Type B pancreatic cell (in vitro differentiated cells): ENCODE results near the gene NCBP3. TPM values are rescaled to one million over a fixed set of nuclear protein-coding genes. Genes with fewer than 3 reads are reported as not detected.

Source experiments
- DNase-seq: peaks from one replicate; pipeline ENCODE4 v3.0.0; 2021; ENCODE audit warnings: mixed read lengths; ENCODE audit not compliant: unreplicated experiment; ENCODE audit errors: extremely low spot score
- H3K27ac Mint-ChIP-seq: 2 replicates; pipeline ENCODE4 v1.8.0; 2021; ENCODE audit warnings: mild to moderate bottlenecking, mixed read lengths
- H3K27me3 Mint-ChIP-seq: 2 replicates; pipeline ENCODE4 v1.8.0; 2021; ENCODE audit warnings: mixed read lengths
- H3K36me3 Mint-ChIP-seq: 2 replicates; pipeline ENCODE4 v1.8.0; 2021; ENCODE audit warnings: mixed read lengths
- H3K4me1 Mint-ChIP-seq: one replicate; pipeline ENCODE4 v1.8.0; 2021; ENCODE audit warnings: mixed read lengths; ENCODE audit not compliant: unreplicated experiment
- H3K4me3 Mint-ChIP-seq: 2 replicates; pipeline ENCODE4 v1.8.0; 2021; ENCODE audit warnings: mild to moderate bottlenecking, mixed read lengths
- H3K9me3 Mint-ChIP-seq: 2 replicates; pipeline ENCODE4 v1.8.0; 2021; ENCODE audit warnings: mixed read lengths
- CTCF ChIP-seq: fragments of 200-600 bp; sonication (generic); conservative IDR thresholded peaks from 2 replicates; pipeline ENCODE4 v1.5.0; 2021; ENCODE audit warnings: antibody characterized with exemption, mild to moderate bottlenecking
- total RNA-seq: library from RNA; stranded (reverse); gene quantifications from 2 replicates; pipeline ENCODE4 v1.2.1, GENCODE V29; 2021; ENCODE audit warnings: low replicate concordance

The NCBP3 gene
- total RNA-seq, 1 donor from 2014 or later, result 58.2 TPM

DNA sequence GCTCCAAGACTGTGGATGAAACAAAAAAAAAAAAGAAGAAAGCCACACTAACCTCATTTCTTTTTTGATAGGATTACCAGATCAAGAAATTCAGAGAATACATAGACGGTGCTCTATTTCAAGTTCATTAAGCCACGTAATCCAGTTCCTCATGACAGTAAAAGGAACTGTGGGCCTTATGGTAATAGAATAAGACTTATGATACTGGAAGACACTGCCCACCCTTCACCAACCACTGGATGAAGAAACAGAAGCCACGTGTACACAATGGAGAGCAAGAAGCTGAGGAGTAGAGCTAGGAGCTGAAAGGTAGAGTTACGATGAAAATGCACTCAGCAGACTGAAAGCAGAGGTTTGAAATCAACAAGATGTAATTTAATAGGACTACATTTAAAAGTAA is 11.2 kb downstream of the NCBP3 start:
- no peak for DNase-seq
- peaks cover 20% of the 10 kb centered on the region for H3K36me3 Mint-ChIP-seq
- H3K27me3 Mint-ChIP-seq, result no peaks in the 10 kb centered on the region
- peaks cover 11% of the 10 kb centered on the region for H3K4me1 Mint-ChIP-seq
- no peak for TF ChIP-seq CTCF
- no peaks in the 10 kb centered on the region for H3K9me3 Mint-ChIP-seq
- H3K27ac Mint-ChIP-seq, result no peak overlapping the region
- no peak overlapping the region for H3K4me3 Mint-ChIP-seq

- Mint-ChIP-seq H3K36me3 (peaks cover 27% of the 10 kb centered on the region), H3K4me3 (no peak overlapping the region), H3K4me1 (no peaks in the 10 kb centered on the region), H3K27me3 (no peaks in the 10 kb centered on the region), H3K9me3 (no peaks in the 10 kb centered on the region), H3K27ac (no peak overlapping the region)
- no peak for DNase-seq
- TF ChIP-seq CTCF, result no peak
Observed at GRCh38 chr17:3828852-3829232, 17.2 kb downstream of the NCBP3 start.

DNA sequence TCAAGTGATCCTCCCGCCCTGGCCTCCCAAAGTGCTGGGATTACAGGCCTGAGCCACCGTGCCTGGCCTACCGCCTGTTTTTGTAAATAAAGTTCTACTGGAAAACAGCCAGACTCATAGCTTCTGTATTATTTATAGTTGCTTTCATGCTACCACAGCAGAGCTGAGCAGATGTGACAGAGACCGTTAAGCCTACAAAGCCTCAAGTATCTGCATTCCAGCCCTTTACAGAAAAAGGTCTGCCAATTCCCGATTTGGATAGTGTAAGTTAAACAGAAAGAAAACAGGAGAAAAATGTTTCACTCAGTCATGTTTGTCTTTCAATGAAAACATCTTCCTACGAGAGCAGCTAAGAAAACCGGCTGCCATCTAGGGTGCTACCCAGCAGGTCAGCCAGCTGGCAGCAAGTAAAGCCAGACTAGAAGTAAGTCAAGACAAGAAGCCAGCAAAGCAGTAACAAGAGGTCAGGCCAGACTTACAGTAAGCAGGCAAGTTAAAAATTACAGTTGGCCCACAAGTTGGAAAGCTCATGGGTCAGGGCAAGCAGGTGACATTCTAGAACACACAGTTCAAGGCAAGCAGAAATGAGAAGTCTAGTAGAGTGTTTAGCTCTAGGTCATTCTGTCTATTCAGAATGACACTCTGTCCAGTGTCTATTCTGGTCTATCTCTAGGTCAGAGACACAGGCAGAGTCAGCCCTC is 17.7 kb downstream of the NCBP3 start:
- no peak overlapping the region for H3K27ac Mint-ChIP-seq
- H3K27me3 Mint-ChIP-seq, result no peaks in the 10 kb centered on the region
- no peak overlapping the region for H3K4me3 Mint-ChIP-seq
- H3K36me3 Mint-ChIP-seq, result peaks cover 22% of the 10 kb centered on the region
- DNase-seq, result no peak
- no peaks in the 10 kb centered on the region for H3K4me1 Mint-ChIP-seq
- TF ChIP-seq CTCF, result no peak
- no peaks in the 10 kb centered on the region for H3K9me3 Mint-ChIP-seq

GRCh38 chr17:3827124-3827773 is 18.8 kb downstream of the NCBP3 start:
- peaks cover 21% of the 10 kb centered on the region for H3K36me3 Mint-ChIP-seq

DNA sequence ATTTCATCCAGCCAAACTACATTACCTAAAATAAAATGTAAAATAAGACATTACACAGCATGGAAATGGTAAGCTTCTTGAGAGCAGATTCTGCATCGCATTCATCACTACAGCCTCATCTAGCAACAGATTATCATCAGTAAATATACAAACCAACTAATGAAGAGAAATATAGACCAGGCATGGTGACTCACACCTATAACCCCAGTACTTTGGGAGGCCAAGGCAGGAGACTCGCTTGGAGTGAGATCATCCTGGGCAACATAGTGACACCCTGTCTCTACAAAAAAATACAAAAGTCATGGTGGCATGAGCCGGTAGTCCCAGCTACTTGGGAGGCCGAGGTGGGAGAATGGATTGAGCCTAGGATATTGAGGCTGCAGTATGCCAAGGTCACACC is 19.9 kb downstream of the NCBP3 start:
- no peak for TF ChIP-seq CTCF
- no peaks in the 10 kb centered on the region for H3K27me3 Mint-ChIP-seq
- H3K36me3 Mint-ChIP-seq, result peaks cover 27% of the 10 kb centered on the region
- no peak overlapping the region for H3K27ac Mint-ChIP-seq
- H3K4me1 Mint-ChIP-seq, result no peaks in the 10 kb centered on the region
- no peak overlapping the region for H3K4me3 Mint-ChIP-seq
- no peaks in the 10 kb centered on the region for H3K9me3 Mint-ChIP-seq
- no peak for DNase-seq

More at GRCh38 chr17:3827124-3827773, 18.8 kb downstream of the NCBP3 start:
- Mint-ChIP-seq H3K4me1 (no peaks in the 10 kb centered on the region), H3K27ac (no peak overlapping the region), H3K9me3 (no peaks in the 10 kb centered on the region), H3K4me3 (no peak overlapping the region), H3K27me3 (no peaks in the 10 kb centered on the region)
- DNase-seq, result no peak
- TF ChIP-seq CTCF, result peak; percentile 76
